Stimulated activated CD4-positive, alpha-beta T cell treated with anti-CD3 and anti-CD28 coated beads, Interleukin-12 subunit alpha, Interleukin-12 subunit beta, amount 100 ng/mL, for 48 hours (primary cell): ENCODE results near the gene HPCAL4.

Source experiments
- DNase-seq, 3 donors: peaks; one replicate each; pipeline ENCODE4 v3.0.0-alpha.2; 2020; ENCODE audit warnings: low read depth in 2 of 3, low spot score in 1 of 3

Gene HPCAL4

DNA sequence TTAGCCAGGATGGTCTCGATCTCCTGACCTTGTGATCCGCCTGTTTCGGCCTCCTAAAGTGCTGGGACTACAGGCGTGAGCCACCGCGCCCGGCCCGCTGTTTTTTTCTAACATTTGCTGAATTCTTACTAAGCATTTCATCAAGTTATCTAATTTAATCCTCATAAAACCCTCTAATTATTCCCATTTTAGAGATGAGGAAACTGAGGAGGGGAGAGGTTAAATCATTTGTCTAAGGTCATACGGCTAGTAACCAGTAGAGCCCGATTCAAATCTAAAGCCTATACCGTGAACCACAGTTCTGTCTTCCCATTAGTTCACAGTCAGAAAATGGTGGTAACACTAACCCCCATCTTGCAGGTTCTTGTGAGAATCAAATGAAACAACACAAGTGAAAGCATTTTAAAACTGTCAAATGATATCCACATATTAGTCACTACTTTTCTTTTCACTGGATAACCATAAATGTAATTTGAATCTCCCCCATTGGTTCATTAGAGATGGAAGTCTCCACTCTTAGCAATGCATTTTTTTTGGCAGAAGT lies 62.4 kb downstream of the HPCAL4 start:
- DNase-seq = no peak
